GM18498 (cell line): ENCODE results near the gene ENTPD6.
A peak's percentile ranks its signal among the peaks of the same experiment; 100 is the strongest.
"Not testable (repeated sequence)": the region's sequence is repeated elsewhere in the genome, so short reads cannot be mapped to it uniquely, and the experiment has no call there.

Source experiments
- ATAC-seq: cut with Tn5 transposase; IDR thresholded peaks from one replicate; pipeline ENCODE4 v1.9.1; 2021; ENCODE audit warnings: mild to moderate bottlenecking, moderate library complexity; ENCODE audit not compliant: unreplicated experiment

Gene ENTPD6

DNA sequence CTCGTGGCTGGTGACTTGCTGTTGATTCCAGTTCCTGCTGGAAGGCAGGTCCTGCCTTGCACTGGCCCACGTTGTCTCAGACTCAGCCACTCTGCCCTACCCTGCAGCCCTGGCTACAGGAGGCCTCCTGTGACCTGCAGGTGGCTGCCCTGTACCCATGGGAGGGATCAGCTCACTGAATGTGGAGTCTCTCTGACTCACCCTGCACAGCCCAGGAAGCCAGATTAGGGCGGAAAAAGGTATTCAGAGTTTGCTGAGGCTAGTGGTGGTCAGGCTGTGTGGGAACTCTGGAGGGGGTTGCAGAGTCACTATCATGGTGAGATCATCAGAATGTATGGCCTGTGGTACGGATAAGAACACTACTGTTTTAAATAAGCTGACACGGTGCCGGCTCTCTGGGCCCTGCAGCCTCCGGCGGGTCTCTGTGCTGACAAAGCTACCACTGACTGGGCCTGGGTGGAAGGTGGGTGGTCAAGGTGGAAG is 27.7 kb downstream of the ENTPD6 start:
- no peak for ATAC-seq

DNA sequence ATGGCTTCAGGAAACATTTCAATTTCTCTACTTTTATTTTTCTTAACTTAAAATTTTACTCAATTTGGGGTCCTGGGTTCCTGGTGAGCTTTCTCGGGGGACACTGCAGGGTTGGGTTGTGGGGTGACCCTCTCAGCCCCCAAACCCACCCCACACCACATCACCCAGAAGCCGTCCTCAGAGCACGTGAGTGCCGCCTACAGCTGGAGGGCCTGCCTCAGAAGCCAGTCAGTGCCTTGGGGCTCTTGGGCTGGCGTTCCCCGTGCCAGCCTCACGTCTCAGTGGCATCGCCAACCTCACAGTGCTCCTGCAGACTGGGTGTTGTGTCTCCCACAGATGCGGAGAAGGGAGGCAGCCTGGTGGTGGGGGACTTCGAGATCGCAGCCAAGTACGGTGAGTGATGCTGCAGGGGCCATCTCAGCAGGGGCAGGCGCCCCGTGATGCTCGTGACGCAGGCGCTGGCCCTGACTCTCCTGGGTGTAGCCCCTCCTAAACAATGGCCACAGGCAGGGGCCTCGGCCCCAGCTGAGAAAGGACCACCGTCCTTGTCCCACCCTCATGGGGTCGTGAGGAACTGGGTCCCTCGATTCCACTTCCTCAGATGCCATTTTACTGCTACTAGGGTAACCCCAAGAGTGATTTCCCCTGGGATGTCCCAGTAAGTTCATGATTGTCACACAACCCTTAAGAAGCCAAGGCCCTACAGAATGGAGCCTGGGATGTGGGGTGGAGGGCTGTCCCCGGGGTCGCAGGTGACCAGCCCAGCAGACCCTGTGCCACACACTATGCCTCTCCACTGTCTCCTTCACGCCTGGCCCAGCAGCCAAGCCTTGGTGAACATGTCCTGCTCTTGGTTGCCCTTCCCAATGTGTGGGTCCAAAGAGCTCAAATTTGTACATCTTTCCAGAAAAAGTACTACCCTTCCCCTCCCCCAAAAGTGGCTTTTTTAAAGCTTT is 28.5 kb downstream of the ENTPD6 start:
- no peak for ATAC-seq

DNA sequence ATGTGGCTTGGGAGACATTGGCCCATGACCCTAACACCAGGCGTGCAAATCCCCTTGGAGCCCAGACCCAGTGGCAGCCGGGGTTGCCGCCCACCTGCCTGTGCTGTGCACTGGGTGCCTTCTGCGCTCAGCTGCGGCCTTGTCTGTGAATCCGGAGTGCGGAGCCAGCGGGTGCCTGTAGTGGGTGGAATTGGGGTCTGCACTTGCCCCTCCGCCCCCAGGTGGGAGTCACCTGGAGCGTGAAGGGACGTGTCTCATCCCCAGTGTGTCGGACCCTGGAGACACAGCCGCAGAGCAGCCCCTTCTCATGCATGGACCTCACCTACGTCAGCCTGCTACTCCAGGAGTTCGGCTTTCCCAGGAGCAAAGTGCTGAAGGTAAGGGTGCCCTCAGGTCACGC is 29.4 kb downstream of the ENTPD6 start:
- ATAC-seq = no peak

DNA sequence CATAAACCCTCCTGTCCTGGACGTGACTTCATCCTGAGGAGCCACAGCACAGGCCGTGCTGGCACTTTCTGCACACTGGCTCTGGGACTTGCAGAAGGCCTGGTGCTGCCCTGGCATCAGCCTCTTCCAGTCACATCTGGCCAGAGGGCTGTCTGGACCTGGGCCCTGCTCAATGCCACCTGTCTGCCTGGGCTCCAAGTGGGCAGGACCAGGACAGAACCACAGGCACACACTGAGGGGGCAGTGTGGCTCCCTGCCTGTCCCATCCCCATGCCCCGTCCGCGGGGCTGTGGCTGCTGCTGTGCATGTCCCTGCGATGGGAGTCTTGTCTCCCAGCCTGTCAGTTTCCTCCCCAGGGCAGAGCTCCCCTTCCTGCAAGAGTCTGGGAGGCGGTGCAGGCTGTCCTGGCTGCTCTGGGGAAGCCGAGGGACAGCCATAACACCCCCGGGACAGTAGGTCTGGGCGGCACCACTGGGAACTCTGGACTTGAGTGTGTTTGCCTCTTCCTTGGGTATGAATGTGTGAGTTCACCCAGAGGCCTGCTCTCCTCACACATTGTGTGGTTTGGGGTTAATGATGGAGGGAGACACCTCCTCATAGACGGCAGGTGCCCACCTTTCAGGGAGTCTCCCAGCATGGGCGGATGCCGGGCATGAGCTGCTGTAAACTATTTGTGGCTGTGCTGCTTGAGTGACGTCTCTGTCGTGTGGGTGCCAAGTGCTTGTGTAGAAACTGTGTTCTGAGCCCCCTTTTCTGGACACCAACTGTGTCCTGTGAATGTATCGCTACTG is 30.3 kb downstream of the ENTPD6 start:
- ATAC-seq = no peak

DNA sequence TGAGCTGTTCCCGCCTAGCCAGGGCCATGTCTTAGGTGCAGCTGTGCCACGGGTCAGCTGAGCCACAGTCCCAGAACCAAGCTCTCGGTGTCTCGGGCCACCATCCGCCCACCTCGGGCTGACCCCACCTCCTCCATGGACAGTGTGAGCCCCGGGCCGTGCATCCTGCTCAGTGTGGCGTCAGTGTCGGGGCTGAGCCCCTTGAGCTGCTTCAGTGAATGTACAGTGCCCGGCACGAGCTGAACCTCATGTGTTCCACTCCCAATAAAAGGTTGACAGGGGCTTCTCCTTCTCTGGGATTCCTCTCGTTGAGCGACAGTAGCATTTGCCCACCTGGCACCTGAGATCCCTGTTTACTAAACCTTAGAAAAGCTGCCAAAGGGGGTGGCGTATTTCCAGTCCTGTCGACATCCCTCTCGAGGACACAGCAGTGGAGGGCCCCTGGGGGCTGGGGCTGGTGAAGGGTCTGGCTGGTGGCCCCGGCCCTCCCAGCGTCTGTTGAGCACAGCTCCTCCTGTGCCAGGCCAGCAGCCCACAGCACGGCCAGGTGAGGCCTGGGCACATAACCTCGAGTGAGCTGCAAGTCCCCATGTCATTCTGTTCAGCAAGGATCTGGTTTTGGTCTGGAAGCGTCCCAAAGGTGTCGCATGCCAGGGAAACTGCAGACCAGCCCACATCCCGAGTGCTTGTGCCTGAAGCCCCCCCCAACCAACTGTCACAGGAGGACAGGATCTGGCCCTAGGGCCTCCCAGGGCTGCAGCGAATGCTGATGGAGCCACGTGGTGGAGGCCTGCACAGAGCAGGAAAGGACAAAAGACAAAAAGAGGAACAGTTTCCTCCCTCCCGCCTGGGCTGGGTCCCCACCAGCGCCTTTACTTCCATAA is 31.2 kb downstream of the ENTPD6 start:
- ATAC-seq = no peak

DNA sequence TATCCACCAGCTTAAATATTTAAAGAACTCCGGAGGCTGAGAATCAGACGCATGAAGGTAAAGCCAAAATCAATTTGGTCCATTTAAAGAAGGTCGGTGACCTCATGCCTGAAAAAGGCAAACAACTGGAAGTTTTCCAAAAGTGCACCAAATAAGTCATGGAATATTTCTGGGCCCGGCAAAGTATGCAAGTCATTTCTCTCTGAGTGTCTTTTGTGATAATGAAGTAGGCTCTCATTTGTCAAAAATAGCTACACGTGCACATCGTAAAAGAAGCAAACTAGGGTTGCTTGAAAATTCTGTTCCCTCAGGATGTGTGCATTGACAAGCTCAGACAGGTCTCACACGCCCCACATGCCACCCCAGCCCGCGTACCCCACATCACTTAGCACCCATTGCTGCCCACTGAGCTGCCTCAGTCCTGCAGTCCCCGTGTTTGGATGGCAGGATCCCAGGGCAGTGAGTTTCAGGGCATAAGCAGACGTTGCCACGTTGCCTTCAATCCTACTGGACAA is 31.9 kb downstream of the ENTPD6 start:
- ATAC-seq = no peak

DNA sequence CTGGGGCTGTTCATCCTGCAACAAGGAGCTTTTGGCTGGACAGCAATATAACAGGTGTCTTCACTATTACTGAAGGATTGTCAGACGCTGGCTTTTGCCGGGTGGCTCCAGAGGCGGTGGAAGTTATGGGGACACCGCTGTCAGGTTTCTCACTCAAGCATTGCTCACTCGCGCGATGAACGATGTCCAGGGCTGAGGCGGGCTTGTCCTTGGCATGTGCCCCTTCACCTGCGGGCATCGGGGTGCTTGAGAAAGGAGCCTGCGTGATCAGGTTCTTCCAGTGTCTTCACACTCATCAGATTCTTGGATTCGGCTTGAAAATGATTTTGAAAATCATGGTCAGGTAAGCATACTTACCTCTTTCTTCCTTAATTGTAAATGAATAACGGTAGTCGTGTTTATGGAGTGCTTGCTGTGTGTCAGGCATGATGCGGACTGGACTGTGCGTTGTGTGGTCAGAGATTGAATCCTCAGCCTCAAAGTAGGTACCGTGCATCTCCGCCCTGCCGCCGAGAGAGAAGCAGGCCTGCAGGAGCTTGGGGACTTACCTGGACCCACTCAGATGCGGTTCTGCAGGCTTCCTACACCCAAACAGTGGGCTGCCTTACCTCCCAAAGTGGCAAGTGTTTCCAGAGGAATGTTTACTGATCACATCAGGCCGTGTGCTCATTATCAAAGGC is 34.1 kb downstream of the ENTPD6 start:
- peak; percentile 19 for ATAC-seq

DNA sequence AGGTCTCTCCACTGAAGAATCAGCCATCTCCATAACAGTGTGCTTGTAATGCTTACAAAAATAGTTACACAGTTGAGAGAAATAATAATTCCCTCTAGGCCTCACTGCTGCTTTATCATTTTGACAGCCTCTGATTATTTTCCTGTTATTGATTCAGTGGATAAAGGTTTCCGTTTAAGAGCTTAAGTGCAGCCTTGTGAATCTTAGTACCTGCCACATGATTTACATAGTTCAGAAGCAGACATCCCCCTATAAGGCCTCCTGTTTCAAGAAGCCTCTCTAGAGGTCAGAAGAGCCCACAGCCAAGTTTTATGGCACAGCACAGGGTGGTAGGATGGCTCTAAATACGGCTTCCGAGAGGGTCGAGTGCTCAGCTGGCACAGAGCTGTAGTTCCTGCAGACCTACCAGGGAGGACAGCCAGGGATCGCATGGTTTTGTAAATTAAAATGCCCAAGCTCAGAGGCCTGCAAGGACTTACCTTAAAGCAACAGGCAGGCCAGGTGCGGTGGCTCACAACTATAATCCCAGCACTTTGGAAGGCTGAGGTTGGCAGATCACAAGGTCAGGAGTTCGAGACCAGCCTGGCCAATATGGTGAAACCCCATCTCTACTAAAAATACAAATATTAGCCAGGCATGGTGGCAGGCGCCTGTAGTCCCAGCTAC is 34.8 kb downstream of the ENTPD6 start:
- ATAC-seq = peak; percentile 70

DNA sequence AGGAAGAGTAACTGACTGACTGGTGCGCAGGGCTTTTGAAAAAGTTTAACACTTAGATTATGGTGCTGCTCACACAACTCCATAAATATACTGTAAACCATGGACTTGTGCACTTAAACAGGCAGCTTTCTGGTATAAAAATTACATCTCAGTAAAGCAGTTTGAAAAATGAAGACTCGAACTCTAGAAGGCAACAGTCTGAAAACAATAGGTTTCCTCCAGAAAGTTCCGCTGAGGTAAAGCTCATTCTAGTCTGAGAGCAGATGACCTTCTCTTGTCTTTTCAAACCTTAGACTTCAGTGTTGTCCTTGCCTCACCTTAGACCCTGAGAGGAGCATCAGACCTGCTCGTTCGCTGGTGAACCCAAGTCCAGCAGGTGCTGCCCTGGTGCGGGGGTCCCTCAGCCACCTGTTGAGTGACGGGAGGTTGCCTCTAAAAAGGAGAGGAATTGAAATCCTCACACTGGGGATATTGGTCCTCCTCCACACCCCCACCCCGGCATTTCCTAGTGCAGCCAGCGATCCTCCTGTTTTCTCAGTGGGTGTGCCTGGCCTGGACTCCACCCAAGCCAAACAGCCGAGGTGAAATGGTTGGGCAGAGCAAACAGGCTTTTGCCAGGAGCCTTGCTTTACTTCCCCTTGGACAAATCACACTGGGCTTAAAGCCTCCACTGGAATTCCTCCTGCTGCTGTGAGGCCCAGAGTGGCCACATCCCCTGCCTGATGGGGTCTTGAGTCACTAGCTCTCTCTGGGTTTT is 37.7 kb downstream of the ENTPD6 start:
- no peak for ATAC-seq

DNA sequence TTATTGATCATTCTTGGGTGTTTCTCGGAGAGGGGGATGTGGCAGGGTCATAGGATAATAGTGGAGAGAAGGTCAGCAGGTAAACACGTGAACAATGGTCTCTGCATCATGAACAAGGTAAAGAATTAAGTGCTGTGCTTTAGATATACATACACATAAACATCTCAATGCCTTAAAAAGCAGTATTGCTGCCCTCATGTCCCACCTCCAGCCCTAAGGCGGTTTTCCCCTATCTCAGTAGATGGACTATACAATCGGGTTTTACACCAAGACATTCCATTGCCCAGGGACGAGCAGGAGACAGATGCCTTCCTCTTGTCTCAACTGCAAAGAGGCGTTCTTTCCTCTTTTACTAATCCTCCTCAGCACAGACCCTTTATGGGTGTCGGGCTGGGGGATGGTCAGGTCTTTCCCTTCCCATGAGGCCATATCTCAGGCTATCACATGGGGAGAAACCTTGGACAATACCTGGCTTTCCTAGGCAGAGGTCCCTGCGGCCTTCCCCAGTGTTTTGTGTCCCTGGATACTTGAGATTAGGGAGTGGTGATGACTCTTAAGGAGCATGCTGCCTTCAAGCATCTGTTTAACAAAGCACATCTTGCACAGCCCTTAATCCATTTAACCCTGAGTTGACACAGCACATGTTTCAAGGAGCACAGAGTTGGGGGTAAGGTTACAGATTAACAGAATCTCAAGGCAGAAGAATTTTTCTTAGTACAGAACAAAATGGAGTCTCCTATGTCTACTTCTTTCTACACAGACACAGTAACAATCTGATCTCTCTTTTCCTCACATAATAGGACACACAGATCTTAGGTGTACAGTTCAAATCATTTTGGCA is 38.7 kb downstream of the ENTPD6 start:
- ATAC-seq = not testable (repeated sequence)

DNA sequence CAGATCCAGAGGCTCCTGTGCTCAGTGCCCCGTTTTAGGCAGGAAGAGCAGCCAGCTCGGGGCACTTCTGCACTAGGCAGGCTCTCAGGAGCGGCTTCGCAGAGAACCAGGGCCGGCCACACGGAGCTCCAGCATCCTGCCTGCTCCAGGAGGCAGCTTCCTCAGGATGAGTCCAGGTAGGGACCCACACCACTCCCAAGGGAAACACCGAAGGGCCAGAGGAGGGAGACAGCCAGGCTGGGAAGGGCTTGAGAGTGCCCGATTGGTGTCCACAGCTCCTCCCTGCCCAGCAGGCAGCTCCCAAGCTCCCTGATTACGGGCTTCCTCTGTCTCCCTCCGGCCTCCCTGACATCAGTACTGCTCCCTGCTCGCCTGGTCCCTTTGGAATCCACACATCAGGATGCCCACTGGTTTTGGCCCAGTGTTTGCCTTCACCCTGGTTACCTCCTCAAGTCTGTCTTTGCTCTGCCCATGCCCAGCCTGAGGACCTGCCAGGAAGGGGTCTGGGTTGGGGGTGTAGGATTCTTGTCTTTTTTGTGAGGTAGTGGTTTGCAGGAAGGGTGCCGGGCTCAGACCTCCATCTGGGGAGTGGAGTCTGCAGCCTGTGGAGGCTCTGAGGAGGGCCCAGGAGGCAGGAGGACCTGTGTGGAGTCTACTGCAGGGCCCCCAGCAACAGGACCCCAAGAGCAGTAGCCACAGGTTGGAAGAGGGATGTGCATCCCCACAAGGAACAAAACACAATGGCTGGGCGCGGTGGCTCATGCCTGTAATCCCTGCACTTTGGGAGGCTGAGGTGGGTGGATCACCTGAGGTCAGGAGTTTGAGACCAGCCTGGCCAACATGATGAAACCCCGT is 41.2 kb downstream of the ENTPD6 start:
- no peak for ATAC-seq

DNA sequence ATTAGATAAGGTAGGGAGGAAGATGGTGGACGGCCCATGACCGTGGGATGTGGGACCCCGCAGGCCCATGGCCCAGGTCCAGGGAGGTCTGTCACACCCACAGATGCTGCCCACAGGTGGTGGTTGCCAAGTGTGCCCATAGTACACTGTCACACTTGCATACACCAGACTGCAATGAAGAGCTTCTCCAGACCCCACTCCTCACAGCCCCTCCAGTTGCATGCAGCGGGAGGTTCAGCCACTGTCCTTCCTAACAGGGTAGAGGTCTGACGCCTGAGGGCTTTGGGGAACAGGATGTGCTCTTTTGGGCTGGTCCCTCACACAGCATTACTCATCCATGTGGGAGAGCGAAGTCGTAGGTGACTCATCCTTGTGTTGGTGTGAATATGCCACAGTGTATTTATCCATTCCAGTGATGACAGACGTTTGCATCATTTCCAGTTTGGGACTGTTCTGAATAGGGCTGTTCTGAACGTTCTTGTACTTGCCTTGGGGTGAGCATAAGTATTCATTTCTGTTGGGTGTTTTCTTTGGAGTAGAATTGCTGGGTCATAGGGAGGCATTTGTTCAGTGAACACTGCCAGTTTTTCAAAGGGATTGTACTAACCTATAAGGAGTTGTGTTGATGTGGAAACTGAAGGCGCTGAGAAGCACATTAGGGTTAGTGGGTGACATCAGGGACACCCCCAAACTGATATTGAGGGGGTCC is 42.3 kb downstream of the ENTPD6 start:
- no peak for ATAC-seq

DNA sequence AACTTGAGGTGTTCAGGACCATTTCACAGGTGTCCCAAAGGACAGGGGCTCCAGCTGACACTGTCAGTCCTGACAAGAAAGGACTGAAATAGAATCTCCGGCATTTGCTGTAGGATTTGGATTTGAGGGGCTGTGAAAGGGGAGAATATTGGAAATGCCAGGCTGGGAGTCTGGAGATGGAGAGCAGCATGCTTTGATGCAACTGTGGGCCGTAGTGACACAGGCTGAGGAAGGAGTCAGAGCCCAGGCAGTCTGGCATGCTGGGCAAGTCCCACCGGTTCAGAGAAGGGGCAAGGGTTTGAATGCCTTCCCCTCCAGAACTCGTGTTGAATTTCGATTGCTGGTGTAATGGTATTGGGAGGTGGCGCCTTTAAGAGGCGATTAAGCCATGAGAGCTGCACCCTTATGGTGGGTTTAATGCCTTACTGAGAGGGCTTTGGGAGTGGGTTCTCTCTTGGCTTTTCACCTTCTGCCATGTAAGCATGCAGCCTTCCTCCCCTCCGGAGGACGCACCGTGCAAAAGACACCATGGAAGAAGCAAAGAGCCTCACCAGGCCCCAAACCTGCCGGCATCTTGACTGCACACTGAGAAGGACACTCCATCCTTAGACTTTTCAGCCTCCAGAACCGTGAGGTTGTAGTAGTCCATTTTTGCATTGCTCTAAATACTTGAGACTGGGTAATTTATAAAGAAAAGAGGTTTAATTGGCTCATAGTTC is 43.0 kb downstream of the ENTPD6 start:
- no peak for ATAC-seq

DNA sequence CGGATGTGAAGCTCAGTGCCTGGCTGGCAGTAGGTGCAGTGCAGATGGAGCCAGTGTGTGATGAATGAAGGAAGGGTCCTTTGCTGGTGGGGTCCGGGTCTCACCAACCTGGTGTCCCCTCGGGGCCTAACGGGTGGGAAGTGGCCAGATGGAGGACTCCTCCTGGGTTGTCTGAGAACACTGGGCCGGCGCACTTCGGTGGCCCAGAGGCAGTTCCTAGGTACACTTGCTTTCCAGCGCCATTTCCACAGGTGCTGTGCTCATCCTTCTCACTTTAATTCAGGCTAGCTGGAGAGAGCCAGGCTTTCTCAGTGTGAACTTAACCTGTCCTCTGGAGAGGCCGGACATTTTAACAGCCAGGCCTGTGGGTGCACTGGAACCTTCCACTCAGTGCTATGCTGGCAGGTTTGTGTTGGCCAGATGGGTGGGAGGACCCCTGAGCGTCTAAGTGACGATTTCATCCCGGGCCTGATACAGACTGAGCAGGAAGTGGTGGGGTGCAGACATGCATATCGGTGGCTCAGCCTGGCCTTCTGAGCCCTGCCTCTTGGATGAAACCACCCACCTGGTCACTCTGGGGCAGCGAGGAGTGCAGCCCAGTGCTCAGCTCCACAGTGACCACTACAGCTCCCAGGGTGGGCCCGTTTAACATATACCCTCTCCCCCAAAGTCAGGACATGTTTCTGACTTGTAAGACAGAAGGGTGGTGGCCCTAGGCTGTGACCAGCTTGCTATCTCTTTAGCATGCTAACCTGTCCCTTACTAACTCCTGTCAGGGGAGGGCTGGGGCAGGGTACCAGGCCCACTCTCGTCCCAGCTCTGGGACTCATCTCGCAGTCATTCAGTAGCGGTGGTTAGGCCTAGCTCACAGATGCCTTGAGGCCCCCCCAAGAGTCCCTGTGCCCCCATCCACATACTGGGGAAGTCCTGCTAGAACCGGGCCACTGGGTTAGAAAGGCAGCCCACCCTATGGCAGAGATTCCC is 44.2 kb downstream of the ENTPD6 start:
- no peak for ATAC-seq
